ENCODE data around the gene THRB.

DNA sequence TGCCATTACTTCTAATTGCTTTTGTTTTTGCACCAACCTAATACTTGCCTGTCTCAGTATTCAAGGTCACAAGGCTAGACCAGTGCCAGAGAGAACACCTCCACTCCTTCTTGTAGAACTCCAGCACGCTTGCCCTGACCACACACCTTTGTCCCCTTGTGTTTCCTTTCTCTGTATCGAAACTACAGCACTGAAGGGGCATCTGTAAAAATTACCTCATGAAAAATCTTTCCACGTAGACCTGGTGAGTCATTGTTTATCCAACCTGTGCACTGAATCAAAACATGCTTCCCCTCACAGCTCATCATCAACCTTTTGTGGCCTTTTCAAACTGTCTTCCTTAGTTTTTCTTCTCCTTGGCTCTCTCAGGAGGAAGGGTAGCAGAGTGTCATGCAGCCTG lies 259.5 kb downstream of the THRB start:
- TF ChIP-seq, protein P1, sequence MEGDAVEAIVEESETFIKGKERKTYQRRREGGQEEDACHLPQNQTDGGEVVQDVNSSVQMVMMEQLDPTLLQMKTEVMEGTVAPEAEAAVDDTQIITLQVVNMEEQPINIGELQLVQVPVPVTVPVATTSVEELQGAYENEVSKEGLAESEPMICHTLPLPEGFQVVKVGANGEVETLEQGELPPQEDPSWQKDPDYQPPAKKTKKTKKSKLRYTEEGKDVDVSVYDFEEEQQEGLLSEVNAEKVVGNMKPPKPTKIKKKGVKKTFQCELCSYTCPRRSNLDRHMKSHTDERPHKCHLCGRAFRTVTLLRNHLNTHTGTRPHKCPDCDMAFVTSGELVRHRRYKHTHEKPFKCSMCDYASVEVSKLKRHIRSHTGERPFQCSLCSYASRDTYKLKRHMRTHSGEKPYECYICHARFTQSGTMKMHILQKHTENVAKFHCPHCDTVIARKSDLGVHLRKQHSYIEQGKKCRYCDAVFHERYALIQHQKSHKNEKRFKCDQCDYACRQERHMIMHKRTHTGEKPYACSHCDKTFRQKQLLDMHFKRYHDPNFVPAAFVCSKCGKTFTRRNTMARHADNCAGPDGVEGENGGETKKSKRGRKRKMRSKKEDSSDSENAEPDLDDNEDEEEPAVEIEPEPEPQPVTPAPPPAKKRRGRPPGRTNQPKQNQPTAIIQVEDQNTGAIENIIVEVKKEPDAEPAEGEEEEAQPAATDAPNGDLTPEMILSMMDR (conservative IDR thresholded peaks at IDR 0.05) = no peak
- no peak for TF ChIP-seq EZH2 (IDR thresholded peaks at IDR 0.05; ENCODE audit: low read depth)
